RKO (cell line): ENCODE measurements around the gene IFNA14.
A peak's percentile ranks its signal among the peaks of the same experiment; 100 is the strongest.
"Not testable (repeated sequence)": the region's sequence is repeated elsewhere in the genome, so short reads cannot be mapped to it uniquely, and the experiment has no call there.

Experiments used
- DNase-seq: peaks from one replicate; pipeline ENCODE4 v3.0.0-alpha.2; 2016; ENCODE audit warnings: low spot score

IFNA14 gene

DNA sequence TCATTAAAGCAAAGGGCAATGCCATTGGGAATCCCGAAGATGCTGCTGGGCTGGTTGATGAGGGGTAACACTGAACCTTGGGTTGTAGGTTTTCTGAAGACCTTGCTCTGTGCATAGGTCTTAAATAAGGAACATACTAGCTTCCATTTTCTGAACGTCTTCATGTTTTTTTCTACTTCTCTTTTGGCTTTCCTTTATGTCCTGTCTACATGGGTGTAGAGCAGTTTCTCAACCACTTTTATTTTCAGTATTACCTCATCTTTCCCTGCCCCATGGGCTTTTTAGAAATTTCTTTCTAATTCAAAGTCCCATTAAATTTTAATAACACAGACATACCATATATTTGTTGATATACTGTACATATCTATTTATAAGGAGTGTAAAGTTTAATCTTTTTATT, at the start of gene IFNA14:
TSS of gene IFNA14 (minus strand) at position 95 of the 400 bp plus-strand sequence. CDS start at position 25, 70 bp downstream.
- no peak for DNase-seq

- no peak for DNase-seq
Observed at GRCh38 chr9:21287280-21287679, 47.5 kb upstream of the IFNA14 start.

- DNase-seq, result no peak
Observed at GRCh38 chr9:21286659-21287058, 46.9 kb upstream of the IFNA14 start.

DNA sequence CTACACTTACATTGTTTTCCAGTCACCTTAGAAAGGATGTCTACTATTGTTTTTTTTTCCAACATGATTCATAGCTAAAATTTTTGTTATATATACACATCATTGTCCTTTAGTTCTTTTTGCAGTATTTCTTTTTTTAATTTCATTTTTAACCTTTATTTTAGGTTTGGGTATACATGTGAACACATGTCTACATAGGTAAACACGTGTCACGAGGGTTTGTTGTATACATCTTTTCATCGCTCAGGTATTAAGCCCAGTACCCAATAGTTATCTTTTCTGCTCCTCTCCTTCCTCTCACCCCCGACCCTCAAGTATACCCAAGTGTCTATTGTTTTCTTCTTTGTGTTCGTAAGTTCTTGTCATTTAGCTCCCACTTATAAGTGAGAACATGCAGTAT, 46.3 kb upstream of the IFNA14 start:
- no peak for DNase-seq

DNA sequence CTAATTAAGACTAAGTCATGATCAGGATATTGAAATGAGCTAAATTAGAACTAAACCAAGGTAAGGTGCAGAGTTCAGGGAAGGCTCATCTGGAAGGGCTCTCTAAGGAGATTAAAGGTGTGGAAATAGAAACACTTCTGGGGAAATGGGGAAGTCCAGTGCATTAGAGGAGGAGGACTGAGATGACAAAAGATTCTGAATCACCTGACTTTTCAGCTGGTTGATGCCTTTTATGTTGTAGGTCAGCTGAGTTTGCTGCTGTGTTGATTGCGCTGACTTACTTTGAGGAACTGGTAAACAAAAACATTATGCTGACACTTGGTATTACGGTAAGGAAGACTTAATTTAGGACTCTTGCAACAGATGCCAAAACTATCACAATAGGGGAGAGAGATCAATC, 41.5 kb upstream of the IFNA14 start:
- no peak for DNase-seq

GRCh38 chr9:21268347-21268657, 28.5 kb upstream of the IFNA14 start:
- DNase-seq, result no peak

- DNase-seq, result no peak
Observed at GRCh38 chr9:21267485-21268346, 27.9 kb upstream of the IFNA14 start.

DNA sequence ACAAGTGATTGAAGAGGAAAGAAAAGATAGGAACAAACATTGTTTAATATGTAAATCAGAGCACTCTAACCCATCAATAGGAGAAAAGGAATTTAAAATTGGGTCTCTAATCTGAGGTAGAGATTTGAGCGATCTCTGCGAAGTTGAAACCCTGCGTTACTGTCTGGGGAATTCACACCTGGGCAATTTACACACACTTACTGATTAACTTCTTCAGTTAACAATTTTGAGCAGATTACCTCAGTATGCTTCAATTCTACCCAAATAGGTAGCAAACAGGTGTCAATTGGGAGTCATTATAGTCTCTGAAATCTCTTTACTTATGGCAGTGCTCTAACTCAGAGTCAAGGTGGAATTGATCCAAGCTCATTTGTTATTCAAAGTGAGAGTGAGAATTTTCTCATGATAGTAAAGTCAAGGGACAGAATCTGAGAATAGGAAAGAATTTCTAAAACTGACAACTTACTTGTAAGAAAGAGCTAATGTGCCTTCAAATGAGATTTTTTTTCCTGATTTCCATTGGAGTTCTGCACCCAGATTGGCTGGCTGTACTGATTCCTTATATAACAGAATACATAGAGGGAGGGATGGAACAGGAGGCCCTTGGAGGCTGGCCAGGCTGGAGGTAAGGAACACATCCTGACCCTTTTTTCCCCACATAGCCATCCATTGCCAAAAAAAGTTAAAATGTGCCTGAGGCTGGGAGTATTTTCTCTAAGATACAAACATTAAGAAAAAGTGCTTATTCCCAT, 27.1 kb upstream of the IFNA14 start:
- DNase-seq, result no peak

- DNase-seq, result no peak
Observed at GRCh38 chr9:21265421-21266189, 25.8 kb upstream of the IFNA14 start.

GRCh38 chr9:21255538-21256212, 15.9 kb upstream of the IFNA14 start:
- DNase-seq, result no peak

- peak; percentile 65 for DNase-seq
Observed at GRCh38 chr9:21252721-21253547, 13.1 kb upstream of the IFNA14 start.

- no peak for DNase-seq
Observed at GRCh38 chr9:21251638-21252037, 11.8 kb upstream of the IFNA14 start.

DNA sequence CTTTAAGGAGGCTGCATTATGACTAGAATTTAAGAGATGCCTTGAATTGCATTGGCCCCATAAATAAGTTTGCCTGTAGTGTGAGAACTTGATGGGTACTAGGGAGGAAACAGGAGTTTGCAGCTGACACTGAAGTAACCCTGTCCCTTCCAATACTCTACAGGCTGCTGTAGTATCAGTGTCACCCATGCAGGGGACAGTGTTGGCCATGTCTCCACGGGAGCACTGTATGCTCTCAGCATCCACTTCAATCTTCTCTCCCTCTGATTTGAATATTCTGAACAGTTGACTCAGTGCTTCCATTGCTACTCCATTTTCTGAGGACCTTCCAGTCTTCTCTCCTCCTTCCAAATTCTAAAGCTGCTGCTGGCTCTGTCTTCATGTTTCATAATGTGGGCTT, 11.4 kb upstream of the IFNA14 start:
- DNase-seq, result no peak

GRCh38 chr9:21244836-21245235, 5.0 kb upstream of the IFNA14 start:
- DNase-seq, result no peak

DNA sequence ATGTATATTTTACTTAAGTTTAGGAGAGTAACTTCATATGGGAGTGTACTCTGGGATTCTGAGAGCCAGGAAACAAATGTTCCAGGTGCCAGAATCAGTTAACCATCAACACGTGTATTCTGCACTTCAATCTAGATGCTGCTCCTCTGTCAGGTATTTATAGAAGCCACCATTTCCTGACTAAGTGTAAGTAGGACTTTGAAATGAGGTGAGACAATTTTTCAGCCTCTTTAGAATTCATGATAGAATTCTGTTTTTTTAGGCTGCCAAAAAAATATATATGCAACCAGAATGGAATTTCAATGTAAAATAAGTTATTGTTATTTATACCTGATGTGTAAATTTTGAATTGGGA, 3.5 kb downstream of the IFNA14 start:
- not testable (repeated sequence) for DNase-seq

DNA sequence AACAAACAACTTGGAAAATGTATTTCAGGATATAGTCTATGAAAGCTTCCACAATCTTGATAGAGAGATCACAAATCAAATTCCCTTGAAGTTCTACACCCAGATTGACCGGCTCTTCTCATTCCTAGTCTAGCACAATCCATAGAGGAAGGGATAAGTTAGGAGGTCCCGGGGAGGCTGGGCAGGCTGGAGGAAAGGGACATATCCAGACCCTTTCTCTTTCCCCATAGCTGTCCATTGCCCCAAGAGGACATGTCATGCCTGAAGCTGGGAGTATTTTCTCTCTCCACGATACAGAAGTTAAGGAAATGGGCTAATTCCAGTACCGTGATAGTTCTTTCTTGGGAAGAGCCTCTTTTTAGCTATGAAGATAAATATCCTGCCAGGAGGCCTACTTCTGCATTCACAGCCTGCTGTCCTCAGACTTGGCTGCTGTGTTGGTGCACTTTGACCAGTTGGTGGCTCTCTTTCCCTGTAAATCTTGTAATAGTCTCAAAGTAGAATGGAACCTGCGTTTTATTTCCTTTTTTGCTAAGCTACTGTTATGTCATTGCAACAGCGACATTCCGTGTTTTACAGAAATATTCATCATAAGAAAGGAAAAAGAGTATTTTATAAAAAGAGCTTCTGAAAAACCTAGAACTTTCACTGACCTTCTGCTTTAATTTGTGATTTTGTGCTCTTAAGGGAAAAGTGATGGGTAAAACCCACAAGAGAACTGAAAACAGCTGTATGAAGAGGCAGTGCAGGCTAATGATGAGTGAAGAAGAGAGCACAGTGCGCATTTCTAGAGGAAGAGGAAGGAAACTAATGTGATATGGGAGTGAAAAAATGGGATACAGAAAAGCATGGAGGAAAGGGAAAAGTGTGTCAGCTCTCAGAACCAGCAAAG, 4.1 kb downstream of the IFNA14 start:
- DNase-seq, result peak; percentile 77

DNA sequence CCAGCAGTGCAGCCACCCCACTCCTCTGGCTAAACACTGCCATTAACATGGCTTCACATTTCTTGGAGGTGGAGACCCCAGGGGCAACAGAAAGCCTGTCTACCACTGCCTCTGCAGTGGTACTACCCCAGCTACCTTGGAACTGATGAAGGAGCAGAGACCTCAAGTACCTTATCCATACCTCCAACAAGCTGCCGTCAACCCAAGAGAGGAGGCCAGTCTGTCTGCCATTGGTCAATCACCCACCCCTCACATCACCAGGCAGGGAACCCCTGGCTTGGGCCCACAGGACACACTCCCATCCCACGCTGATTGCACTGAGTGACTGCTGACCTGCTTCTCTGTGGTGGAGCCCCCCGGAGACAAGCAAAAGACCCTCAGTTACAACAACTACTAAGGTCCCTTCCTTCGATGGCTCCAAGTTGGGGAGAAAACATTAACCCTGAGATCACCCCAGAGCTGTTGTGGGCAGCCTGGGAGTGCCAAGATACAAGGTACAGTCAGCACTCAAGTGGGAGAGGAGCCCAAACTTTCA, 5.6 kb downstream of the IFNA14 start:
- no peak for DNase-seq

DNA sequence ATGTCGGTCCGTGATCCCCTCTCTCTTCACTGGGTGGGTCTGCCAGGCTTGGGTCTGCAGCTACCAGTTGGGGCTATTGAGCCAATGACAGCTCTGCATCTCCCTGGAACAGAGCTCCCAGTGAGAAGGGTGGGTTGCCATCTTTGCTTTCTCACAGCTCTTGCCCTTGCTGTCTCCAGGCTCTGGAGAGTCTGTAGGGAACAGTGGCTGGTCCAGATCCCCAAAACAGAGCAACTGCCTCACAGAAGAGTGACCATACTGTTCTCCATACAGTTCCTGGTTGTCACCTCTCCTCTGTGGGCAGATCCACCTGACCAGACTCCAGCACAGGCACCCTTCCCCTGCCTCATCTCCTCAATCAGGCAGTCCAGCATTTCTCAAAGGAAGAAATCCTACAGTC, 6.5 kb downstream of the IFNA14 start:
- no peak for DNase-seq

DNA sequence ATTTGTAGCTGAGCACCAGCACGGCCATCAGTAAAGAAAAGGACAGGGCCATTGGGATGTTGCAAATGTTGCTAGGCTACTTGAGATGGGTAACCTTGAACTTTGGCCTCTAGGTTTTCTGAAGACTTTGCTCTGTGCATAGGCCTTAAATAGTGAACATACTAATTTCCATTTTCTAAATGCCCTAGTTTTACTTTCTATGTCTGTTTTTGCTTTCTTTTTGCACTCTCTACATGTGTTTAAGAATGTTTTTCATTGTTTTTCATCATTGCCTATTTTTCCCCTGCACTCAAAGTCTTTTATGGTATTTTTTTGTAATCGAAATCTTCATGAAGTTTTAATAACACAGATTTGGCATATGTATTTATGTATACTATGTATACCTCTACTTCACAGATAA, 11.7 kb downstream of the IFNA14 start, which contains the start of gene IFNA17:
TSS of gene IFNA17 (minus strand) at position 101 of the 400 bp plus-strand sequence. CDS start at position 52, 49 bp downstream.
- DNase-seq, result no peak

DNA sequence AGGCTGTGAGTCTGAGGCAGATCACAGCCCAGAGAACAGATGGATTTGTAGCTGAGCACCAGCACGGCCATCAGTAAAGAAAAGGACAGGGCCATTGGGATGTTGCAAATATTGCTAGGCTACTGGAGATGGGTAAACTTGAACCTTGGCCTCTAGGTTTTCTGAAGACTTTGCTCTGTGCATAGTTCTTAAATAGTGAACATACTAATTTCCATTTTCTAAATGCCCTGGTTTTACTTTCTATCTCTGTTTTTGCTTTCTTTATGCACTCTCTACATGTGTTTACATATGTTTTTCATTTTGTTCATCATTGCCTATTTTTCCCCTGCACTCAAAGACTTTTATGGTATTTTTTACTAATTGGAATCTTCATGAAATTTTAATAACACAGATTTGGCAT, 22.6 kb downstream of the IFNA14 start, which contains the start of gene IFNA16:
TSS of gene IFNA16 (minus strand) at position 101 of the 400 bp plus-strand sequence. CDS start at position 95, 6 bp downstream.
- DNase-seq, result not testable (repeated sequence)
